ENCODE data around the gene PI4K2B. TPM values are rescaled to one million over a fixed set of nuclear protein-coding genes. Genes with fewer than 3 reads are reported as not detected.
"Not testable (repeated sequence)": the region's sequence is repeated elsewhere in the genome, so short reads cannot be mapped to it uniquely, and the experiment has no call there.

PI4K2B gene
- polyA plus RNA-seq (2013, experiment 1 of 2; ENCODE audit: insufficient read length) = 15.8 TPM
- polyA plus RNA-seq (2013, experiment 2 of 2; ENCODE audit: insufficient read length) = 17.6 TPM

DNA sequence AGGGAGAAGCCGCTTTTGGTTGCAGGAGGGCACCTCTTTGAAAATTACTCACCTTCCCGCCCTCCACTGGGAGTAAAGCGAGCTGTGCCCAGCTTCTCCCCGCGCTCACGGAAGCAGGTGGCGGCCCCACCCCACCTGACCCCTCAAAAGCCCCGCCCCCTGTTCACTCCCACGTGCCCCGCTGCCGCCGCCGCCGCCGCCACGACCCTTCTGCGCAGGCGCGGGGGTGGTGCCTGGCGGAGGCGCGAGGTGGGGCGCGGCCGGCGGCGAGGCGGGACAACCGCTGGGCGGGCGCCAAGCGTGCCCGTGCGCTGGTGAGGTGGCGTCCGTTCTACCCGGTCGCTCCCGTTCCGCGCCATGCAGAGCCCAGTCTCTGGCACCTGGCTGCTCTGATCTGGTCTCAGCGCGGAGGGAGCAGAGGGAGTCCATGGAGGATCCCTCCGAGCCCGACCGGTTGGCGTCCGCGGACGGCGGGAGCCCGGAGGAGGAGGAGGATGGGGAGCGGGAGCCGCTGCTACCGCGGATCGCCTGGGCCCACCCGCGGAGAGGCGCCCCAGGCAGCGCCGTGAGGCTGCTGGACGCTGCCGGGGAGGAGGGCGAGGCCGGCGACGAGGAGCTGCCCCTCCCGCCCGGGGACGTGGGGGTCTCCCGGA is at the start of gene PI4K2B:
PI4K2B (plus strand) TSS at position 297 of the 653 bp plus-strand sequence; CDS start at position 428, 131 bp downstream.
- peak; percentile 86 for DNase-seq

- DNase-seq = no peak
Observed at GRCh38 chr4:25184056-25184455, 49.8 kb upstream of the PI4K2B start.

DNA sequence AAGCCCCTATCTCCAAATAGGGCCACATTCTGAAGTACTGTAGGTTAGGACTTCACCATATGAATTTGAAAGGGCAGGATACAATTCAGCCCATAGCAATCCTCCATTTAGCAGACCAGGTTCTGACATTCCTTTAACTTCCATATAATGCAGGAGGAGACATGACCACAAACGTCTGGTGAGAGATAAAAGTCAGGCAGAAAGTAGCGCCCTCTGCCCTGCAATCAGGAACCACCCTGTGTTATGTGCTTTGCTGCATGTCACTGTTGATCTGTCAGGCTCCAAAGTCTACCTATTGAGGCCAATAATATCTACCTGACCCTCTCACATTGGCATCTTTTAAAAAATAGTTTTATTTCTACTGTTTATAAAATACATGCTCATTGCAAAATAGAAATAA is 43.4 kb upstream of the PI4K2B start:
- no peak for DNase-seq

DNA sequence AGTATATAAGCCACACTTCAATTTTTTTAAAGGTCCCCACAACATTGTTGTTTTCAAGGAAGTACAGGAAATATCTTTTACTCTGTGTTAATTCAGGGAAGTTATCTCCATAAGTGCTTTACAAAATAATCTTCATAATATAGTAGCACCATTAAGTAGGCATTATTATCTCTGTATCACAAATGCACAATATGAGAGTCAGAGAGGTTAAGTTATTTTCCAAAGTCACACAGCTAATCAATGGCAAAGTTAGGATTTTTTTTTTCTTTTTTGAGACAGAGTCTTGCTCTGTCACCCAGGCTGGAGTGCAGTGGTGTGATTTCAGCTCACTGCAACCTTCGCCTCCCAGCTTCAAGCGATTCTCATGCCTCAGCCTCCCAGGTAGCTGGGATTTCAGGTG is 35.1 kb upstream of the PI4K2B start:
- DNase-seq = no peak

- DNase-seq = no peak
Observed at GRCh38 chr4:25207997-25208396, 25.8 kb upstream of the PI4K2B start.

DNA sequence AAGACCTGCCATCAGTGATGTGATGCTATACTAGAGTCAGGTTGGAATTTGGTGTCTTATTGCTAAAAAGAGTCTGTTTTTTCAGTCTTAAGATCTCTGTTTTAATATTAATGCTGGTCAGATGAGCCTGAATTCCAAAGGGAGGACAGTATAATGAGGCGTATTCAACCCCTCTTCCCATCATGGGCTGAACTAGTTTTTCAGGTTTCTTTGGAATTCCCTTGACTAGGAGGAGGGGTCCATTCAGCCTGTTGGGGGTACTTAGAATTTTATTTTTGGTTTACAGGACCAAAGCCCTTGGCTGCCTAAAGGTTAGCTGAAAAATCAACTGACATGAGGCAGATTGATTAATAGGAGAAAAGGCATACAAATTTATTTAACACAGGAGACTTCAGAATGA is 24.1 kb upstream of the PI4K2B start:
- DNase-seq = no peak

GRCh38 chr4:25211721-25212120 is 22.1 kb upstream of the PI4K2B start:
- DNase-seq = no peak

DNA sequence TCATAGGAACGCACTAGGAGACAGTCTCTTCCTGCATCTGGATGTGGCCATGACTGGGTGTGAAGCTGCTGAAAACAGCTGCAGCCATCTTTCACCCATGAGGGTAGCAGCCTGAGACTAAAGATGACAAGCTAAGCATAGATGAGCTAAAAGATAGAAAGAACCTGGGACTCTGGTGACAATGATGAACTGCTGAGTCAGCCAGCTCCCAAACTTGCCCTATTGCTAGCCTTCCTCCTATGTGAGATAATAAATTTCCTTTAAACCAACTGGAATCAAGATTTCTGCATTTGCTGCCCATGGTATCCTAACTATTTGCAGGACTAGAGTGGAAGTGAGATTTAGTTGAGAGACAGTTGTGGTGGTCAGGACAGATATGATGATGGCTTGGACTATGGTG is 21.0 kb upstream of the PI4K2B start:
- no peak for DNase-seq

DNA sequence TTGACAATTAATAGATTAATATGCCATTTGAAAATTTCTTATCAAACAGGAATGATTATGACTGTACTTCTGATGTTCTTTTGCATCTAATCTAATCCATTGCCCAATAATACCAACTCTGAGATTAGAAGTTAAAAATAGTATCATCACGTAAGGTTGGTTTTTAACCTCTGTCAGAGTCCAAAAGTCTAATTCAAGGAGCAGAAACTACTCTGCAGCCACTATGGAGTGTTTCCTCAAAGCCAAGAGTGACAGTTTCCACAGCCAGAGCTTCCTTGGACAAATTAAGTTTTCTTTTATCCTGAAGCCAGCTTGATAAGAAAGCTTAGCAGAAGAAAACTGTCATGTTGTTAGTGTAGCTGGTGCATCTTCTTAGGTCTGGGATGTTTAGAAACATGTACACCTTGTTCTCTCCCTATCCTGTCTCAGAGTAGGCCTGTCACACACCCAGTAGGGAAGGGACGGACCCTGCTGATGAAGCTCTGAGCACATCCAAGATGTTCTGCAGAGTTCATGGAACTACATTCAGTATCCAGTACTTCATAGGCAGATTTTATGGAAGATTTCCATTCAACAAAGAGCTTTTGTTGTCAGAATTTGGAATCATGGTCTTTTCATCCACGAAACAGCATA is 20.4 kb upstream of the PI4K2B start:
- no peak for DNase-seq

DNA sequence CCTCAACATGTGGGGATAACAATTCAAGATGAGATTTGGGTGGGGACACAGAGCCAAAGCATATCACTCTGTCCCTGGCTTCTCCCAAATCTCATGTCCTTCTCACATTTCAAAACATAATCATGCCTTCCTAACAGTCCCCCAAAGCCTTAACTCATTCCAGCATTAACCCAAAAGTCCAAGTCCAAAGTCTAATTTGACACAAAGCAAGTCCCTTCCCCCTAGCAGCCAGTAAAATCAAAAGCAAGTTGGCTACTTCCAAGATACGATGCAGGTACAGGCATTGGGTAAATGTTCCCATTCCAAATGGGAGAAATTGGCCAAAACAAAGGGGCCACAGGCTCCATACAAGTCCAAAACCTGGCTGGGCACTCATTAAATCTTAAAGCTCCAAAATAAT is 19.1 kb upstream of the PI4K2B start:
- not testable (repeated sequence) for DNase-seq

DNA sequence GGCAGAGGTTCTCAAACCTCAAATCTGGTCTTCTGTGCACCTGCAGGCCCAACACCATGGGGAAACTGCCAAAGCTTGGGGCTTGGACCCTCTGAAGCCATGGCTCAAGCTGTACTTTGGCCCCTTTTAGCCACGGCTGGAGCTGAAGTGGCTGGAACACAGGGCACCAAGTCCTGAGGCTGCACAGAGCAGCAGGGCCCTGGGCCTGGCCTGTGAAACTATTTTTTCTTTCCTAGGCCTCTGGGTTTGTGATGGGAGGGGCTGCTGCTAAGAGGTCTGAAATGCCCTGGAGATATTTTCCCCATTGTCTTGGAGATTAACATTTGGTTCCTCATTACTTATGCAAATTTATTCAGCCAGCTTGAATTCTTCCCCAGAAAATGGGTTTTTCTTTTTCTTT is 18.3 kb upstream of the PI4K2B start:
- DNase-seq = no peak

DNA sequence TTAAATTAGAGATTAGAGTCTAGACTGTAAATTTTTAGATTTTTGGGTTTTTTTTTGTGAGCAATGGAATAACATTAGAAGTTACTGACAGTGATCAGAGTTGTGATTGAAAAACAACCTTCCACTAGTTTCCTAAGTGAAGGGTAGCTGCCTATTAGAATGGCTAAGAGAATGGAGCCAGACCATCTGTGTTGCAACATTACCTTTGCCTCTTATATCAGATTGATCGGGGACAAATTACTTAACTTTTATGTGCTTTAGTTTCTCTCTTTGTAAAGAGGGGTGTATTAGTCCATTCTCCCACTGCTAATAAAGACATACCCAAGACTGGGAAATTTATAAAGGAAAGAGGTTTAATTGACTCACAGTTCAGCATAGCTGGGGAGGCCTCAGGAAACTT is 12.5 kb upstream of the PI4K2B start:
- no peak for DNase-seq

DNA sequence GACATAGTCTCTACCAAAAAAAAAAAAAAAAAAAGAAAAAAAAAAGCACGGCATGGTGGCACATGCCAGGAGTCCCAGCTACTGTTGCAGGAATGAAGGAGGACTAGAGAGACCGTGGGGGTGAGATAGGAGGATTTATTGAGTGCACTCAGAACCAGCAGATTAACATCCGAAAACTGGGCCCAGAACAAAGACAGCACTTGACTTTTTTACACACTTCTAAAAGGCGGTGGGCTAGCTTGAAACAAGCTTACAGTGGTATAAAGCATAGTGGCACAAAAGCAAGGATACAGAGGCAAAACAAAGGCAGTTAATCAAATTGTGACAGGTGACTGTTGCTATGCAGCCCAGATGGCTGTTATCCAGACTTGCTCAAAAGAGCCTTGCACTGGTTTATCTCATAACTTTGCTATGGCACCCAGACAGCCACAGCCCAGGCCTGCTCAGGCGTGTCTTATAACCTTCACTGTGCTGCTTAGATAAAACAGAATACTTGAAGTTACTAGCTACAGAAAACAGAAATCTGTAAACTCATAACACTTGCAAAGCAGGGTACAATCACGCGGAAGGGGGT is 9.9 kb upstream of the PI4K2B start:
- peak; percentile 21 for DNase-seq

GRCh38 chr4:25229804-25230203 is 4.0 kb upstream of the PI4K2B start:
- DNase-seq = no peak

DNA sequence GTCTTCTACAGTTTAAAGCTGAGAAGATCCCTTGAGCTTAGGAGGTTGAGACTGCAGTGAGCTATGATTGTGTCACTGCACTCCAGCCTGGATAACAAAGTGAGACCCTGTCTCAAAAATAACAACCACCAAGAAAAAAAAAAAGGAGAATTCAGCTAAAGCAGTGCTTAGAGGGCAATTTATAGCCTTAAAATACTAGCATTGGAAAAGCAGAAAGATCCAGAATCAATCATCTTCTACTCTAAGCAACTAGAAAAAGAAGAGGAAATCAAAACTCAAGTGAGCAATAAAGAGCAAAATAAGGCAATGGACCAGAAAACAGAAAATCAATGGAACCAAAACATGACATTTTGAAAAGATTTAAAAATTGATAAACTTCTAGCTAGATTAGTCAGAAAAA is 639 bp upstream of the PI4K2B start:
- DNase-seq = no peak

DNA sequence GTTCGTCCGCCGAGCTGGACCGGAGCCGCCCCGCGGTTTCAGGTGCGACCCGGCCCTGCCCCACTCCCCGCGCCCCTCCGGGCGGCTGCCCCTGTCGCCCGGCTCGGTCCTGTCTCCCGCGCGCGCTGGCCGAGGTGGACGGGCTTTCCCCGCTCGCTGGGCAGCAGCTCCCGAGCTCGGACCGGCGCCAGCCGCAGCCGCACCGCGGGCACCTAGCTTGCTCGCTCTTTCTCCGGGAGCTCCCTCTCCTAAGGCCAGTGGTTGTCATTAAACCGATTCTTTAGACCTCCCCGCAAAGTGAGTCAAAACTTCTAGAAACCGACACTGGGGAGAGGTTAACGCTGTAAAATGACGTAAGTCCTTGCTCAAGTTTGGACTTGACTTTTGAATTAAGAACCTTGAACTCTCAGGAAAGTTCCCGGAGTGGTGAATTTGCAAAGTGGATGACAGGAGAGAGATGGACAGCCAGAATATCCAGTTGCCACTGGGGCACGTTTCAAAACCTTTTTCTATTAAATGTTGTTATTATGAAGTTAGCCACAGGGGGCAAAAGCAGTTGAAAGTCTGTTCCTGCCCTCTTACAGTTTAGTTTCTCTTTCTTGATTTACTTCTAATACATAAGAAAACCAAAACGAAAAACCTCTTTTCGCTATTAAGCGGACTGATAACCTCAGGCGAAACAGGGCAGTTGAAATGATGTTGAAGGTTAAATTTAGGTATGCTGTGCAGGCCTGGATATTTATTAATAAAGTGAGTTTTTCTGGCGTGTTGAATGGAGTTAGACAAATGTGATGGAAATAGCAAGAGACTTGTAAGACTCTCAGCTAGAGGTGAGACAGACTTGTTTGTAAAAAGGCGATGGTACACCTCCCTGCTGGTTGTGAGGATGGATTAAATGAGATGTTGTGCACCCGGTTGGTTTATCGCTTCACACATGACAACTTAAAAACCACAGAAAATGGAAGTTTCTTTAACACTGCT is 847 bp downstream of the PI4K2B start:
- DNase-seq = peak; percentile 82

GRCh38 chr4:25235401-25235800 is 1.6 kb downstream of the PI4K2B start:
- no peak for DNase-seq

- not testable (repeated sequence) for DNase-seq
Observed at GRCh38 chr4:25236030-25236429, 2.2 kb downstream of the PI4K2B start.

GRCh38 chr4:25236971-25237370 is 3.1 kb downstream of the PI4K2B start:
- no peak for DNase-seq

DNA sequence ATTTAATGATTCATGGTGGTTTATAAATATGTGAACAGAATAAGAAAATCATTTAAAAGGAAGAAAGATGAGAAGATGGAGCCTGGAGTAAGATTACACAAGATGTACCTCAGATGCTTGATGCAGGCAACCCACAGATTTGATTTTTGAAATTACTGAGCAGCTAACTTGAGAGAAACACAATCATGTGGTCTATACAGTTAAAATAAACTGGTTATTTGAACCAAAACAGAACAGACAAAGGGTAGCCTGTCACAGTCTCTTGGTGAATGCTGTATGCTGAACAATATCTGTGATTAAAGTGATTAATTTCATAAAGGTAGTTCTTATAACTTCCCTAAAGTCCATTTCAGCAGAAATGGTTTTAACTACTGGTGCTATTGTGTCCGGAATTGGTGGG is 4.2 kb downstream of the PI4K2B start:
- no peak for DNase-seq

- DNase-seq = not testable (repeated sequence)
Observed at GRCh38 chr4:25239528-25239927, 5.7 kb downstream of the PI4K2B start.

- DNase-seq = not testable (repeated sequence)
Observed at GRCh38 chr4:25240754-25241210, 6.9 kb downstream of the PI4K2B start.

GRCh38 chr4:25242195-25242594 is 8.4 kb downstream of the PI4K2B start:
- DNase-seq = not testable (repeated sequence)
